Aorta (tissue), 5 donors: ENCODE results near the gene VPS50. TPM values are rescaled to one million over a fixed set of nuclear protein-coding genes. Genes with fewer than 3 reads are reported as not detected.
"Not testable (repeated sequence)": the region's sequence is repeated elsewhere in the genome, so short reads cannot be mapped to it uniquely, and the experiment has no call there.

Experiments
- ATAC-seq: fragments of 200-7000 bp; cut with Tn5 transposase; one replicate; pipeline ENCODE4 v1.9.1; 2022; ENCODE audit warnings: moderate library complexity; ENCODE audit not compliant: low FRiP score
- DNase-seq, 2 donors: peaks; one replicate each; pipeline ENCODE4 v3.0.0-alpha.2; 2020
- H3K27ac ChIP-seq, 2 donors: one replicate each; pipeline ENCODE4 v1.5.1; 2013; ENCODE audit warnings: low read length in 2 of 2, mild to moderate bottlenecking in 2 of 2, moderate library complexity in 2 of 2, control low read depth in 1 of 2, inconsistent platforms in 1 of 2, low read depth in 1 of 2
- H3K27me3 ChIP-seq, 2 donors: one replicate each; pipeline ENCODE4 v1.6.1; 2013; ENCODE audit warnings: control low read depth in 1 of 2, low read length in 1 of 2, mild to moderate bottlenecking in 1 of 2, moderate library complexity in 1 of 2; ENCODE audit not compliant: insufficient read depth in 2 of 2, control insufficient read depth in 1 of 2
- H3K36me3 ChIP-seq, 2 donors: one replicate each; pipeline ENCODE4 v1.6.1; 2013; ENCODE audit warnings: control low read depth in 1 of 2, low read length in 1 of 2, mild to moderate bottlenecking in 1 of 2; ENCODE audit not compliant: insufficient read depth in 2 of 2, control insufficient read depth in 1 of 2
- H3K4me1 ChIP-seq, 2 donors: one replicate each; pipeline ENCODE4 v1.6.1; 2013; ENCODE audit warnings: low read length in 2 of 2, control low read depth in 1 of 2, mild to moderate bottlenecking in 1 of 2, moderate library complexity in 1 of 2; ENCODE audit not compliant: insufficient read depth in 2 of 2, control insufficient read depth in 1 of 2
- H3K4me3 ChIP-seq, 2 donors: one replicate each; pipeline ENCODE4 v1.5.1; 2013; ENCODE audit warnings: low read length in 2 of 2, control low read depth in 1 of 2, mild to moderate bottlenecking in 1 of 2
- H3K9me3 ChIP-seq: one replicate; pipeline ENCODE4 v1.6.1; 2013; ENCODE audit warnings: mild to moderate bottlenecking, low read length; ENCODE audit not compliant: control insufficient read depth
- WGBS, 2 donors: extraction: QIAGEN DNeasy Blood & Tissue Kit; methylation state at CpG; one replicate each; pipeline ENCODE4 v1.1.7; 2013; 5-methylcytosine and 5-hydroxymethylcytosine counted together
- intact Hi-C, 2 donors: fragments of 100-400 bp; cut with DNase I; formaldehyde crosslinking; loops; one replicate each; pipeline versions ENCODE4 v1.14.2 to v1.15.0; 2022
- polyA plus RNA-seq, 2 donors: library from polyadenylated mRNA; stranded (reverse); fragments of 200-250 nt; gene quantifications; one replicate each; pipeline ENCODE4 v1.2.3, GENCODE V29; 2013
- total RNA-seq, 2 donors: library from RNA; stranded (reverse); fragmentation: NEBNext Ultra II Directional; extraction: Animal tissue kit (Norgen Biotek cat#: 25700); gene quantifications; one replicate each; pipeline ENCODE4 v1.2.1, GENCODE V29; 2021
- donor health status: healthy with polysubstance abuse.
- donor health status: Bipolar disorder and iron deficiency.
- donor health status: DM: no; HTN: no; CAD: no.
- donor health status: DM: no; HTN: no; CAD: no.
- donor health status: DM: yes; HTN: yes; CAD: no.

VPS50 gene
- total and polyA plus RNA-seq, 4 donors: 7.9 to 28.9 (median 13.9) TPM

DNA sequence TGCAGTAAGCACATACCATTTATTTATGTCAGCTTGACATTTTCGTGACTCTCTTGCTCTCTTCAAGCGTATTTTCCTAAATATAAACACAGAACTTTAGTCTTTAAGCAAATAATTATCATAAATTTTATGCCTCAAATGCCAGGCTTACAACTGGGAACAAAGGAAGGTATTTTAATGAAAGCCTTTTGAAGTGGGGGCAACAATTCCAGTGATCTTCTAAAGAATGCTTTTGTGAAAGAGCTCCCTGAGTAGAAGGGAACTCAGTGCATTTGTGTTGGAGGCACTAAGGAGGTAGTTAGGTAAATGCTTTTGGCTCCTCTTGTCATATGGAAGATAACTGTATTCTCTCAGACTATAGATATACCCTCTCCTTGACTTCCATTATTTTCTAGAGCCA is 104.9 kb downstream of the VPS50 start:
- Histone ChIP-seq H3K27me3 (no peaks in the 10 kb centered on the region), H3K9me3 (no peaks in the 10 kb centered on the region), H3K27ac (no peak overlapping the region), H3K4me3 (no peak overlapping the region), H3K4me1 (no peaks in the 10 kb centered on the region), H3K36me3 (peaks cover 0 to 1% of the 10 kb centered on the region in 2 donors)
- 82 to 84% methylated on average over 2 of the region's 2 CpGs for WGBS, 2 donors
- intact Hi-C loops: no loop called here
- no peak for ATAC-seq
- no peak for DNase-seq

GRCh38 chr7:93342178-93342577 is 110.0 kb downstream of the VPS50 start:
- H3K4me1 ChIP-seq, H3K9me3 ChIP-seq, DNase-seq, ATAC-seq, H3K27ac ChIP-seq, intact Hi-C loops, H3K27me3 ChIP-seq, H3K4me3 ChIP-seq, H3K36me3 ChIP-seq: not testable (repeated sequence)
- 94 to 97% methylated on average over 13 of the region's 13 CpGs for WGBS, 2 donors

DNA sequence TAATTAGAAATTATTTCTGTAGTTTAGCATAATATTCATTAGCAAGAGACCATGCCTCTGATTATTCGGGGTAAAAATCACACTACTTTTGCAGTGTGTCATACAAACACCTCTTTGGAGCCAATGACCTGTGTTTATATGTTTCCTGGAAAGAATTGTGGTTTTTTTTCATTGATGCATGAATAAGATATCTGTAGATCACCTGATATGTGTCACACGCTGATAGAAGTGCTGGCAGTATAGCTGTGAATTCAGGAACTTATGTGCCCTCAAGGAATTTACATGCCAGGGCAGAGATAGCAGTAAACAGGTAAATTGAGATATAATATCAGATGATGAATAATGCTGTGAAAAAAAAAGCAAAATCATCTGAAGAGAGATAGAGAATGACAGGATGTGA is 118.2 kb downstream of the VPS50 start:
- Histone ChIP-seq H3K4me1 (no peaks in the 10 kb centered on the region), H3K27me3 (no peaks in the 10 kb centered on the region), H3K36me3 (peaks cover 0 to 2% of the 10 kb centered on the region in 2 donors), H3K9me3 (no peaks in the 10 kb centered on the region), H3K4me3 (no peak overlapping the region), H3K27ac (no peak overlapping the region)
- no peak for DNase-seq
- no peak for ATAC-seq
- 92 to 98% methylated on average over 2 of the region's 2 CpGs for WGBS, 2 donors
- intact Hi-C loops: no loop called here

- DNase-seq (no peak), ATAC-seq (no peak)
- H3K4me3 ChIP-seq: no peak overlapping the region
- WGBS, 2 donors: 78 to 85% methylated on average over 2 of the region's 2 CpGs
- H3K36me3 ChIP-seq: peaks cover 0 to 2% of the 10 kb centered on the region in 2 donors
- H3K4me1 ChIP-seq: no peaks in the 10 kb centered on the region
- H3K27ac ChIP-seq: no peak overlapping the region
- H3K27me3 ChIP-seq: no peaks in the 10 kb centered on the region
- intact Hi-C loops: no loop called here
- H3K9me3 ChIP-seq: no peaks in the 10 kb centered on the region
These were observed 120.7 kb downstream of the VPS50 start for GRCh38 chr7:93352881-93353280.

- Histone ChIP-seq H3K36me3 (no peaks in the 10 kb centered on the region), H3K27me3 (no peaks in the 10 kb centered on the region), H3K4me3 (no peak overlapping the region), H3K4me1 (no peaks in the 10 kb centered on the region), H3K27ac (no peak overlapping the region), H3K9me3 (no peaks in the 10 kb centered on the region)
- no peak for DNase-seq
- 79 to 89% methylated on average over 4 of the region's 4 CpGs for WGBS, 2 donors
- ATAC-seq: no peak
- intact Hi-C loops: no loop called here
These were observed 122.6 kb downstream of the VPS50 start for GRCh38 chr7:93354815-93355214.

DNA sequence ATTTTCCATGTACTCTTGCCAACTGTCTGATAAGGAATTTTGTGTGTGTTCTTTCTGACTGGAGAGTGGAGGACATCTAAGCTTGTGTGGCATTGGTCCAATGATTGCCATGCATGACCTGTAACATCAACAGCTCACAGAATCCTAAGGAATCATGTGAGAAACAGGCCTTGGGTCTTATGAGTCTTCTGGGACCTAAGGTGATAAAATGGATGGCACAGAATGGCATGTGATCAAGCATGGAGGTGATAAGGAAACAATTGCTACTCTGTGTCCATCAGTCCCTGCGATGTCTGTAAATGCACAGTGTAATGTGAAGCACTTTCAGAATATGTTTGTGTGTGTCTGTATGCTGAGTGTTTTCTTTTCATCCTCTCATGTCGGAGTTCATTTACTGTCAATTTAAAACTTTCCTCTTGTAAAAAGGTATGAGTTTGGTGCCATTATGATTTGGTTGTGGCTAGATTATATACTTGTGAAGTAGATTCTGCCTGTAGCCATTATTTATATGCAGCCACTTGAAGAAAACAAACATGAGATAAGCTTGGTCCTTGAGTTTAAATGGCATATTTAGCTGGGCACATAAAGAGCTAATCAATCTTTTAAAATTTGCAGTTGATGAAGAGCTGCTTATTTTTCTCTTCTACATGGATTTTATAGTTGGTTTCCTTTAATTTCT is 127.5 kb downstream of the VPS50 start:
- ATAC-seq: no peak
- Histone ChIP-seq H3K4me1 (no peaks in the 10 kb centered on the region), H3K9me3 (no peaks in the 10 kb centered on the region), H3K36me3 (no peaks in the 10 kb centered on the region), H3K27ac (no peak overlapping the region), H3K4me3 (no peak overlapping the region), H3K27me3 (no peaks in the 10 kb centered on the region)
- WGBS, 2 donors: 92 to 95% methylated on average over 2 of the region's 2 CpGs
- no peak for DNase-seq
- intact Hi-C loops: no loop called here

- ATAC-seq (no peak), DNase-seq (no peak)
- H3K27me3 ChIP-seq: no peaks in the 10 kb centered on the region
- H3K4me1 ChIP-seq: no peaks in the 10 kb centered on the region
- intact Hi-C loops: no loop called here
- 93 to 100% methylated on average over 1 of the region's 1 CpG for WGBS, 2 donors
- H3K27ac ChIP-seq: no peak overlapping the region
- no peaks in the 10 kb centered on the region for H3K9me3 ChIP-seq
- H3K4me3 ChIP-seq: no peak overlapping the region
- H3K36me3 ChIP-seq: no peaks in the 10 kb centered on the region
These were observed 129.7 kb downstream of the VPS50 start for GRCh38 chr7:93361853-93362252.

DNA sequence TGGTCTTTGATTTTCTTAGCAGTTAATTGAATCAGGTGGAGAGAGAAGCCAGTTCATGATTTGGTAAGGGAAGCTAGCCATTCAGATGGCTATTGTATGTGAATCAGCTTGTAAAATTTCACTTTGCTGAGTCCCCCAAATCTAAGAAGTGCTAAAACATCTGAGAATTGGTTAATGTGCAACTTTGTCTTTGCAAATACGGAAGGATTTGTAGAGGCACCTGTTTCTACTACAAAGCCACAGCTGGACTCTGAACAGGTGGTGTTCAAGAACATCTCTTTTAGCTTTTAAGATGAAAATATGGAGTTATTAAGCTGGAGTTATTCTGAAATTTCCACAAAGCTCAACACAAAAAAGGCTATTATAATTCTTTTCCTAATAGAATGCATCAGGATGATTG is 132.6 kb downstream of the VPS50 start:
- Histone ChIP-seq H3K4me1 (no peaks in the 10 kb centered on the region), H3K27ac (no peak overlapping the region), H3K9me3 (no peaks in the 10 kb centered on the region), H3K36me3 (no peaks in the 10 kb centered on the region), H3K4me3 (no peak overlapping the region), H3K27me3 (no peaks in the 10 kb centered on the region)
- 84% methylated on average over 1 of the region's 1 CpG for WGBS, 2 donors
- DNase-seq (no peak), ATAC-seq (no peak)
- intact Hi-C loops: no loop called here

DNA sequence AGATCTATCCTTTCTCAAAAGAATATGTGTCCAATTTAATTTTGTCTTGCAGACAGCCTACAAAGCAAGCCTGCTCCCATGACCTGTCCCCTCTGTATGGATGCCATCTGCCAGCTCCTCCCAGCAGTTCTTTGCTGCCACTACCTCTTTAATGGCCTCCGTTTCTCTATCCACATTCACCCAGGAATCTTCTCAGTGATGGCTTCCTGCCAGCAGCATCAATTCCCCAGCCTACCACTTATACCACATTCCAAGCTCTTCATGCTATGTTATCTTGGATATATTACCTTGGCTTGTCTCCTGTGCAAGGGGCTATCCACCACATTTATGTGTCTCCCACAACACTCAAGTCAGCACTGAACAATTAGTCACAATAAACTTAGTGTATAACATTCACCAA is 133.2 kb downstream of the VPS50 start:
- Histone ChIP-seq H3K27me3 (no peaks in the 10 kb centered on the region), H3K27ac (no peak overlapping the region), H3K9me3 (no peaks in the 10 kb centered on the region), H3K4me1 (no peaks in the 10 kb centered on the region), H3K36me3 (no peaks in the 10 kb centered on the region), H3K4me3 (no peak overlapping the region)
- 51 to 55% methylated on average over 1 of the region's 1 CpG for WGBS, 2 donors
- intact Hi-C loops: no loop called here
- ATAC-seq: no peak
- DNase-seq: no peak
